H7 (cell line): ENCODE results near the gene GNGT2. TPM values are rescaled to one million over a fixed set of nuclear protein-coding genes. Genes with fewer than 3 reads are reported as not detected.
"Not testable (repeated sequence)": the region's sequence is repeated elsewhere in the genome, so short reads cannot be mapped to it uniquely, and the experiment has no call there.

Experiments used
- DNase-seq: peaks from one replicate; pipeline ENCODE4 v3.0.0; 2012
- H3K27me3 ChIP-seq: 2 replicates; pipeline ENCODE4 v1.6.0; 2011; ENCODE audit warnings: mild to moderate bottlenecking, low read length; ENCODE audit not compliant: control insufficient read depth, insufficient read depth
- H3K36me3 ChIP-seq: replicated peaks from 2 replicates; pipeline ENCODE4 v1.5.1; 2011; ENCODE audit warnings: low read length; ENCODE audit not compliant: control insufficient read depth, insufficient read depth
- H3K4me3 ChIP-seq: 2 replicates; pipeline ENCODE4 v1.5.1; 2011; ENCODE audit warnings: low read depth, mild to moderate bottlenecking, control low read depth, low read length, moderate library complexity; ENCODE audit not compliant: insufficient read depth
- total RNA-seq: library from RNA; depleted of rRNA; stranded (reverse); fragments of >200 nt; shearing (Covaris generic); gene quantifications from 2 replicates; pipeline ENCODE4 v1.2.3, GENCODE V29; 2014

GNGT2 gene
- total RNA-seq, 1 experiment from 2014 or later = not detected

- no peak for DNase-seq
- H3K36me3 ChIP-seq = no peaks in the 10 kb centered on the region
- H3K4me3 ChIP-seq = no peak overlapping the region
- H3K27me3 ChIP-seq = no peaks in the 10 kb centered on the region
These were observed 8.9 kb downstream of the GNGT2 start for GRCh38 chr17:49201481-49201927.

DNA sequence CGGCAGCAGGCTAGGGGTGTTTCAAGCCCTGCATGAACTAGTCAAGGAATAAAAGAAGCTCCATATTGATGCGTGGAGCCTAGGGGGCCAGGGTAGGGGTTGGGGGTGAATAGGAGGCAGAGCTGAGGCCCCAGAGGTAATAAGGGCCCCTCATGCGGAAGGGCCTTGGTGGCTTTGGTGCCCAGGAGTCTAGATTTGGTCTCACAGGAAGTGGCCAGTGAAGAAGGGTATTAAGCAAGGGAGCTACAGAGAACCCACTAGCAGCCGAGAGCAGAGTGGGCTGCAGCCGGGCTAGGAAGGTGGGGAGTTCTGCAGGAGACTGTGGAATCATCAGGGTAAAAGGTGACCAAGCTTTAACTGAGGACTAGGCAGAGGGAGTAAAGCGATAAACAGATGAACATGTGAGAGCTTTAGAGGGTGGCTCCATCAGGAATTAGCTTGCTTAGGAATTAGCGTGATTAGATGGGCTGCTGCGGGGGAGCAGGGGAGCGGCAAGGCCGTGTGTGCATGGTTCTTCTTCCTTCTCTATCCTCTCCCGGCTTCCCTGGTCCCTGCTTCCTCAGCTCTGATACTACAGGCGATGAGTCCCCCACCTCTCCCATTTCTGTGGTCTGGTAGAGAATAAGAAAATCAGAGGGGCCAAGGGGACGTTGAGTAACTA is 9.8 kb downstream of the GNGT2 start:
- no peaks in the 10 kb centered on the region for H3K36me3 ChIP-seq
- no peak for DNase-seq

GRCh38 chr17:49198211-49198610 is 12.2 kb downstream of the GNGT2 start:
- no peak overlapping the region for H3K4me3 ChIP-seq
- H3K36me3 ChIP-seq = no peaks in the 10 kb centered on the region
- H3K27me3 ChIP-seq = no peaks in the 10 kb centered on the region
- no peak for DNase-seq

More for the DNA sequence above, 9.8 kb downstream of the GNGT2 start:
- Histone ChIP-seq H3K27me3 (no peaks in the 10 kb centered on the region), H3K4me3 (no peak overlapping the region)

DNA sequence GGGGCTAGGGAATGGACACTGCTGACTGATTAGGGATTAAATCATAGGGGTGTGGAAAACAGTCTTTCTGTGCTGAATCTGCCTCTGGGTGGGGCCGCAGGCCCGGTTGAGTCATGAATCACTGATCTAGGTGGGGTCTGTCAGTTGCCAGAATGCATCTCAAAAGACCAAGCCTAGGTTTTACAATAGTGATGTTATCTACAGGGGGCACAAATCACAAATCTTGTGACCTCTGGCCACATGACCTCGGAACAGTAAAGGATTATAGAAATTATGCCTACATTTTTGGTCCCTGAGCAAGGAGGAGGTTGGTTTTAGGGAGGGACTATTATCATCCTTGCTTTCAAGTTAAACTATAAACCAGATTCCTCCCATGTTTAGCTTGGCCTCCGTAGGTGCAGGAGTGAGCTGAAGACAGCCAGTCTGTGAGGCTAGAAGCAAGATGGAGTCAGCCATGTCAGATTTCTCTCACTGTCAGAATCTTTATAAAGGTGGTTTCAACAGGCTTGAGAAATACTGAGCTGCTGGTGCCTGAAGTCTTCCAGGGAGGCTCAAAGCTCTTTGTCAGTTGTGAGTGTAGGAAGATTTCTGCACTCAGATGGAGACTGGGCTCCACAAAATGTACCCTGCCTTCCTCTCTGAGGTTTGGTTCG is 12.9 kb downstream of the GNGT2 start:
- no peak overlapping the region for H3K4me3 ChIP-seq
- H3K36me3 ChIP-seq = no peaks in the 10 kb centered on the region
- DNase-seq = no peak
- no peaks in the 10 kb centered on the region for H3K27me3 ChIP-seq

DNA sequence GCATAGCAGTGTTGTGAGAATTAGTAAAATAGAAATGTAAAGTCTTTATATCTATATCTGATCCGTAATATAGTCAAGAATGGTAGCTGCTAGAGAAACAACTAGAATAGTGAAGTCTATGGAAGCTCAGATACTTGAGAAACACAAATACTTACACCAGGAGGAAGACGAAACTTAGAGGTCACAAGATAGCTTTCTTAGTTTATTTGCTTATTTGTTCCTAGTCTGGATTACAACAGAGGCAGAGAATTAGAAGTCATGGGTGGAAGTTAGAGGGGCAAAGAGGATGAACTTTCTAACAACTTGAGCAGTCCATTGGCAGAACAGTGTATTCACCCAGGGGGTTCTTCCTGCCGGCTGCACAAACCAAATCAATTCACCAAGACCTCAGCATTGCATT is 13.9 kb downstream of the GNGT2 start:
- no peak overlapping the region for H3K4me3 ChIP-seq
- DNase-seq = no peak
- H3K27me3 ChIP-seq = no peaks in the 10 kb centered on the region
- H3K36me3 ChIP-seq = no peaks in the 10 kb centered on the region

- Histone ChIP-seq H3K4me3 (no peak overlapping the region), H3K27me3 (no peaks in the 10 kb centered on the region), H3K36me3 (no peaks in the 10 kb centered on the region)
- DNase-seq = no peak
These were observed 14.6 kb downstream of the GNGT2 start for GRCh38 chr17:49195751-49196150.

- no peak for DNase-seq
- no peak overlapping the region for H3K4me3 ChIP-seq
- no peaks in the 10 kb centered on the region for H3K36me3 ChIP-seq
- no peaks in the 10 kb centered on the region for H3K27me3 ChIP-seq
These were observed 16.1 kb downstream of the GNGT2 start for GRCh38 chr17:49194297-49194607.

- Histone ChIP-seq H3K36me3 (no peaks in the 10 kb centered on the region), H3K27me3 (no peaks in the 10 kb centered on the region), H3K4me3 (peak overlapping the region; percentile 91)
- DNase-seq = peak; percentile 65
These were observed 16.7 kb downstream of the GNGT2 start for GRCh38 chr17:49193513-49194296.

- H3K27me3 ChIP-seq = no peaks in the 10 kb centered on the region
- DNase-seq = peak; percentile 83
- no peaks in the 10 kb centered on the region for H3K36me3 ChIP-seq
- H3K4me3 ChIP-seq = peak overlapping the region; percentile 91
These were observed 18.2 kb downstream of the GNGT2 start for GRCh38 chr17:49191917-49192741.

DNA sequence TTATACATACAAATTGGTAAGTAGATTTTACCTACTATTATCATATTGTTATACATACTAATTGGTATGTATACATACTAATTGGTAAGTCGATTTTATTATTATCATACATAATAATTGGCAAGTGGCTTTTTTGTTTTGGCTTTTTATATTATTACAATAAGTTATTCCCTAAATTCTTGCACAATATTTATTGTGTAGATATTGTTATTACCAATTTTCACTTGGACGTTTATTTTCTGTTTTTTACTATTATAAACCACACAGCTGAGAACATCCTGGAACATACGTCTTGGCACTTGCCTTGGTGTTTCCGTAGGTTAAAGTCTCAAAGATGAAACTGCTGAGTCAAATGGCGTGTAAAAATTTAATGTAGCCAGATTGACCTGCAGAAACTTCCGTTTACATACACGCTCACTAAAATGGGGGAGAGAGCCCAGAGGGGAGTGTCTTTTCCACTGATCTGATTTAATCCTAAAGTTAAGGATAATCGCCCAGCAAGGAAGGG is 18.9 kb downstream of the GNGT2 start:
- no peaks in the 10 kb centered on the region for H3K36me3 ChIP-seq
- no peak for DNase-seq

DNA sequence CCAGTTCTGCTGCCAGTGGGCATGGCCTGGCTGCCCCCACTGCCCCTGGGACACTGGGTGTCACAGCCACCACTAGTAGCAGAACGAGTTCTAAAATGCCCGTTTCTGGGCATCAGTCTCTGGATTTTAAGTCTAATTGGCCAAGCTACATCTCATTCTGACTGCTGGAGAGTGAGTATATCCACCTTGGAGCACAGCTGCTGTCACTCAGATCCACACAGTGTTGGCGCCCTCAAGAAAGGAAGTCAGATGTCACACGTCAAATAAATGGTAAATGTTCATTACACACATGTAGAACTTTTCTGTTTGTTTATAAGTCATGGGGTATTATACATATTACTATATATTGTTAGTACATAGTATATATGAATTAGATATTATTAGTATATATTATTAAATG is 19.4 kb downstream of the GNGT2 start:
- H3K4me3 ChIP-seq = no peak overlapping the region
- no peaks in the 10 kb centered on the region for H3K36me3 ChIP-seq
- no peaks in the 10 kb centered on the region for H3K27me3 ChIP-seq
- DNase-seq = no peak

More for the DNA sequence above, 18.9 kb downstream of the GNGT2 start:
- H3K4me3 ChIP-seq = peak overlapping the region; percentile 91
- no peaks in the 10 kb centered on the region for H3K27me3 ChIP-seq

GRCh38 chr17:49187301-49187700 is 23.1 kb downstream of the GNGT2 start:
- no peaks in the 10 kb centered on the region for H3K36me3 ChIP-seq
- DNase-seq = no peak
- no peaks in the 10 kb centered on the region for H3K27me3 ChIP-seq
- H3K4me3 ChIP-seq = no peak overlapping the region

GRCh38 chr17:49185381-49185780 is 25.0 kb downstream of the GNGT2 start:
- H3K4me3 ChIP-seq, H3K36me3 ChIP-seq, H3K27me3 ChIP-seq, DNase-seq: not testable (repeated sequence)

DNA sequence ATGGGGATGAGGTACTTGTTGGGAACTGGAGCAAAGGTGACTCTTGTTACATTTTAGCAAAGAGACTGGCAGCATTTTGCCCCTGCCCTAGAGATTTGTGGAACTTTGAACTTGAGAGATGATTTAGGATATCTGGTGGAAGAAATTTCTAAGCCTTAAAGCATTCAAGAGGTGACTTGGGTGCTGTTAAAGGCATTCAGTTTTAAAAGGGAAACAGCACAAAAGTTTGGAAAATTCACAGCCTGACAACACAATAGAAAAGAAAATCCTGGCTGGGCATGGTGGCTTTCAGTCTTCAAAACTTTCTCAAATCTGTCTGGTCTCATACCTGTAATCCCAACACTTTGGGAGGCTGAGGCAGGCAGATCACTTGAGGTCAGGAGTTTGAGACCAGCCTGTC is 25.9 kb downstream of the GNGT2 start:
- not testable (repeated sequence) for H3K36me3 ChIP-seq, H3K4me3 ChIP-seq, H3K27me3 ChIP-seq, DNase-seq
